GM12873 (cell line): ENCODE measurements around the gene FOXJ3.

Source experiments
- TF ChIP-seq, protein P1 (sequence below): IDR thresholded peaks from 2 replicates; pipeline ENCODE4 v1.5.1; 2012; ENCODE audit warnings: low read depth, mild to moderate bottlenecking, moderate library complexity, low read length, control low read depth; ENCODE audit not compliant: insufficient read depth; ENCODE audit errors: missing control alignments

FOXJ3 gene

GRCh38 chr1:42302034-42302433 is 33.0 kb downstream of the FOXJ3 start:
- TF ChIP-seq, protein P1, sequence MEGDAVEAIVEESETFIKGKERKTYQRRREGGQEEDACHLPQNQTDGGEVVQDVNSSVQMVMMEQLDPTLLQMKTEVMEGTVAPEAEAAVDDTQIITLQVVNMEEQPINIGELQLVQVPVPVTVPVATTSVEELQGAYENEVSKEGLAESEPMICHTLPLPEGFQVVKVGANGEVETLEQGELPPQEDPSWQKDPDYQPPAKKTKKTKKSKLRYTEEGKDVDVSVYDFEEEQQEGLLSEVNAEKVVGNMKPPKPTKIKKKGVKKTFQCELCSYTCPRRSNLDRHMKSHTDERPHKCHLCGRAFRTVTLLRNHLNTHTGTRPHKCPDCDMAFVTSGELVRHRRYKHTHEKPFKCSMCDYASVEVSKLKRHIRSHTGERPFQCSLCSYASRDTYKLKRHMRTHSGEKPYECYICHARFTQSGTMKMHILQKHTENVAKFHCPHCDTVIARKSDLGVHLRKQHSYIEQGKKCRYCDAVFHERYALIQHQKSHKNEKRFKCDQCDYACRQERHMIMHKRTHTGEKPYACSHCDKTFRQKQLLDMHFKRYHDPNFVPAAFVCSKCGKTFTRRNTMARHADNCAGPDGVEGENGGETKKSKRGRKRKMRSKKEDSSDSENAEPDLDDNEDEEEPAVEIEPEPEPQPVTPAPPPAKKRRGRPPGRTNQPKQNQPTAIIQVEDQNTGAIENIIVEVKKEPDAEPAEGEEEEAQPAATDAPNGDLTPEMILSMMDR: no peak

GRCh38 chr1:42298520-42298919 is 36.5 kb downstream of the FOXJ3 start:
- TF ChIP-seq, protein P1: no peak

DNA sequence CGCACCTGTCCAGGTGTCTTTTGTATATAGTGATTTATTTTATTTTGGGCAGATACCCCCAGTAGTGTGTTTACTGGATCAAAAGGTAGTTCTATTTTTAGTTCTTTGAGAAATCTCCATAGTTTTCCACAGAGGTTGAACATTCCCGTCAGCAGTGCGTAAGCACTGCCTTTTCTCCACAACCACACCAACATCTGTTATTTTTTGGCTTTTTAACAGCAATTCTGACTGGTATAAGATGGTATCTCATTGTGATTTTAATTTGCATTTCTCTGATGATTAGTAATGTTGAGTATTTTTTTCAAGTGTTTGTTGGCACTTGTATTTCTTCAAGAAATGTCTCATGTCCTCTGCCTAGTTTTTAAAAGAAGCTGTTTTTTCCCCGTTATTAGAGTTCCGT is 39.2 kb downstream of the FOXJ3 start:
- TF ChIP-seq, protein P1: no peak

DNA sequence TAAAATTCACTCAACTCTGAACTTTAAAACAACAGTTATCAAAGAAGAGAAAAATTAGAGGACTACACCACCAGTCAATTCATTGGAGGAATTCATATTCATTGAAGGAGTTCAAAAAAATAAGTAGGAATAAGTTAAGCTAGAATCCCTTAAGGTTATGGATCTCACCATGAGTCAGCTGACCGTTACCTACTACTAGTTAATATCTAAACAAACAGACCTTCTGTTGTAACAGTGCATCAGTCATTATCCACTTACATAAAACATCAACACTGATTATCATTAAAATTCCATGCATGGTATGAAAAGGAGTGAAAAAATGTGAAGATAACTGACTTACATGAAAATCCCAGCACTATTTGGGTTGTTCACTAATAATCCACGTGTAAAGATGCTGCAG is 44.9 kb downstream of the FOXJ3 start:
- TF ChIP-seq, protein P1: no peak

- TF ChIP-seq, protein P1: no peak
Measured at GRCh38 chr1:42288311-42288985, 46.6 kb downstream of the FOXJ3 start.

DNA sequence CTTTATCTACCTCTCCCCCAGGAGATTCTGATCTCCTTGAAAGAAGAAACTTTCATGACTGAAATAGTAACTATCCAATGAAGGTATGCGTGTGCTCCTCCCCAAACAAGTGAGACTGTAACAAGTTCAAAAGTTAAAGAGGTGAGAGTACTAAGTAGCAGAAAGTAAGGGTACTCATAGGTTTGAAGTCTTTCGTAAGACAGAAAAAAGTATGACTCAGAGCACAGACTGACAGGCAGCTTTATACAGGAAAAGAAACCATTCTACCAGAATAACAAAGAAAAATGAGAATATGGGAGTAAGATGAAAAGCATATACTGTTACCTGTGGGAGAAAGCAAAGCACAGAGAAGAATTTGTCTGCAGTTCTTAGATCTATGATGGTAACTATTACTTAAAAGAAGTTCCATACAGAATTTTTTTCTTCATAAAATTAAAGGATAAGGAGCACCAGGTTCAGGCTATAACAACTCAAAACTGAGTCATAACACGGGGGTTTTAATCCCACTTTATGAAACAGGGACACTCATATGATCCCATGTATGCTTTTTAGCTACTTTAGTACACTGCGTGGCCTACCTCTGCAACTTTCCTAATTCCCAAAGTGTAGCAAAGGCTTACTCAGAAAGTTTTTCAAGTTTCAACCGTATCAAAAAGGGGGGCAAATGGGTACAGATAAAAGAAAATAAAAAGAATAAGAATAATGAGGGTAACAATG is 52.0 kb downstream of the FOXJ3 start:
- TF ChIP-seq, protein P1: no peak

- TF ChIP-seq, protein P1: no peak
Measured at GRCh38 chr1:42282024-42282579, 52.9 kb downstream of the FOXJ3 start.
